ENCODE data around the gene RNF215. TPM values are rescaled to one million over a fixed set of nuclear protein-coding genes. Genes with fewer than 3 reads are reported as not detected.

Gene RNF215
- total RNA-seq (1 to 10 TPM; 4.6 to 4.9 TPM), total RNA-seq (0.12 to 12.1 (median 6.0) reads per million in 172 experiments)
- 3.2 TPM for polyA plus RNA-seq (2013, experiment 1 of 2)
- polyA plus RNA-seq (2013, experiment 2 of 2): 3.7 TPM

DNA sequence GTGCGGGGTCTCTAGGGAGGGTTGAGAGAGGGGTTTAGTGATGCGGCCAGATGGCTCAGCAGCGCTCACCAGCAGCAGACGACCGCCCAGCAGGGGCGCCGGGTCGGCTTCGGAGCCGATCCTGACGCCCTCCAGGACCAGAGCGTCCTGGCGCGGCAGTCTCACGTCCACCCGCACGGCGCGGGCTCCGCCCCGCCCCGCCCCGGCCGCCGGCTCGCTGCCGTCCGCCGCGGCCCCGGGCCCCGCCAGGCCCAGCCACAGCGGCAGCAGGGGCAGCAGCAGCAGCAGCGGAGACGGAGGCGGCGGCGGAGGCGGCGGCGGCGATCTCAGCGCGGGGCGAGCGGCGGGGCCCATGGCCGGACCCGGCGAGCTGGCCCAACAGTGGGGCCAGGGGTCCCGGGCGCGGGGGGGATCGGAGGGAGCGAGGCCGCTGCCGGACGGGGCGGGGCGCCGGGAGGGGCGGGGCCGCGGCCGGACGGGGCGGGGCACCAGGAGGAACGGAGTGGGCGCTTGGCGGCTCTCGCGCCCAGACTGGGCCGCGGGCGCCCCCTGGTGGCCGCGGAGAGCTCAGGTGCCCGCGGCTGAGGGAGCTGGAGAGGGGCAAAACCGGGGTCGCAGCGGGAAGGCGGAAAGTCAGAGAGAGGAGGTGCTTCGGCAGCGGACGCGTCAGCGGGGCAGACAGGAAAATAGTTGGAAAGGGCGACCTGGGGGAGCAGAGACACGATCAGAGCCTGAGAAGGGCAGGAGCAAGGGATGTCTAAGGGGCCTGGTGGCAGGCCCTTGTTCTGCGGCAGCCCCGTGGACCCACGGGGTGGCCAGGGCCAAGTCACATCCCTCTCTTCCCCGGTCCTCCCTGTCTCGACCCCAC lies at the start of gene RNF215:
RNF215 (minus strand) TSS at position 452 of the 868 bp plus-strand sequence; CDS start at position 354, 98 bp downstream.
- Mint-ChIP-seq H3K9me3 (no peaks in the 10 kb centered on the region), H3K4me1 (ENCODE audit: low read depth) (peaks cover 26% of the 10 kb centered on the region), H3K27me3 (no peaks in the 10 kb centered on the region), H3K36me3 (ENCODE audit: low read depth) (no peaks in the 10 kb centered on the region), H3K4me3 (peak within 1 kb of the TSS; percentile 87), H3K27ac (no peak within 1 kb of the TSS)
- no peaks in the 10 kb centered on the region for H3K36me3 ChIP-seq (ENCODE audit: insufficient read depth, low read length)
- CTCF ChIA-PET: interaction anchor here (0.5 to 4.1 kb wide), 23 partner anchors 9 to 280 kb away, joined by 3 to 99 read pairs (median 5); partner anchors contain the start of genes CASTOR1, MTFP1, SEC14L2 and TBC1D10A
- TF ChIP-seq, protein P1, sequence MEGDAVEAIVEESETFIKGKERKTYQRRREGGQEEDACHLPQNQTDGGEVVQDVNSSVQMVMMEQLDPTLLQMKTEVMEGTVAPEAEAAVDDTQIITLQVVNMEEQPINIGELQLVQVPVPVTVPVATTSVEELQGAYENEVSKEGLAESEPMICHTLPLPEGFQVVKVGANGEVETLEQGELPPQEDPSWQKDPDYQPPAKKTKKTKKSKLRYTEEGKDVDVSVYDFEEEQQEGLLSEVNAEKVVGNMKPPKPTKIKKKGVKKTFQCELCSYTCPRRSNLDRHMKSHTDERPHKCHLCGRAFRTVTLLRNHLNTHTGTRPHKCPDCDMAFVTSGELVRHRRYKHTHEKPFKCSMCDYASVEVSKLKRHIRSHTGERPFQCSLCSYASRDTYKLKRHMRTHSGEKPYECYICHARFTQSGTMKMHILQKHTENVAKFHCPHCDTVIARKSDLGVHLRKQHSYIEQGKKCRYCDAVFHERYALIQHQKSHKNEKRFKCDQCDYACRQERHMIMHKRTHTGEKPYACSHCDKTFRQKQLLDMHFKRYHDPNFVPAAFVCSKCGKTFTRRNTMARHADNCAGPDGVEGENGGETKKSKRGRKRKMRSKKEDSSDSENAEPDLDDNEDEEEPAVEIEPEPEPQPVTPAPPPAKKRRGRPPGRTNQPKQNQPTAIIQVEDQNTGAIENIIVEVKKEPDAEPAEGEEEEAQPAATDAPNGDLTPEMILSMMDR (IDR thresholded peaks at IDR 0.05): peak; percentile 69
- H3K4me1 ChIP-seq (ENCODE audit: insufficient read depth, low read length): peaks cover 19% of the 10 kb centered on the region
- ATAC-seq (ENCODE audit: poor library complexity) (peak; percentile 82), DNase-seq (peak; percentile 44 to 91 (median 74))
- H3K27me3 ChIP-seq (ENCODE audit: control insufficient read depth in 1 of 2, insufficient read depth in 2 of 2, low read length in 2 of 2): no peaks in the 10 kb centered on the region
- H3K4me3 ChIP-seq (ENCODE audit: low read length): peak within 1 kb of the TSS; percentile 45
- no peak within 1 kb of the TSS for H3K27ac ChIP-seq (ENCODE audit: low read depth in 1 of 2, low read length in 2 of 2)
- intact Hi-C loops (cut with DNase I, micrococcal nuclease): loop anchor here (1.0 to 2.0 kb wide), 6 partner anchors 30 to 279 kb away; partner anchors contain the start of genes CCDC157 (in 2 of the 2) and SF3A1 (in 1 of the 2)
- POLR2A ChIA-PET: interaction anchor here (0.6 to 3.0 kb wide), 9 partner anchors 30 to 549 kb away, joined by 3 to 83 read pairs (median 3); partner anchors contain the start of genes ASCC2, CASTOR1, CCDC157 and SF3A1
- H3K9me3 ChIP-seq (ENCODE audit: control insufficient read depth in 1 of 2, insufficient read depth in 1 of 2, low read length in 2 of 2): no peaks in the 10 kb centered on the region

DNA sequence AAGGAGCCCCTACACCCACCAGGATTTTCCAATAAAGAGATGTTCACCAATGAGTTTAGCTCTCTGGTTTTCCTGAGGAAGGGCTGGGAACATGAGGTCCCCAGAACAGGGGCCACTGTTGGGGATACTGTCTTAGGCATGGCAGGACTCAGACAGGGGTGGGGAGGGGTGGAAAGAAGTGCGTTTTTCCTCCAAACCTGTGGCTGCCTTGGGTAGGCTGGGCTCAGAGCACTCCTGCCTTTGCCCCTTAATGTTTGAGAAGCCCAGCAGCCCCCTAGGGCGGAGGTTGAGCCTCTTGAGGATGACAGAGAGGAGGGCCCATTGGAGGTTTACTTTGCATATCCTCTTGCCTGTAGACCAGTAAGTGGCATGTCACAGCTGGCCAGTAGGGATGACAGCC lies 49.0 kb upstream of the RNF215 start:
- H3K27me3 Mint-ChIP-seq: peaks cover 27% of the 10 kb centered on the region
- no peaks in the 10 kb centered on the region for H3K36me3 ChIP-seq (ENCODE audit: insufficient read depth, low read length)
- H3K4me1 Mint-ChIP-seq (ENCODE audit: low read depth): peaks cover 25% of the 10 kb centered on the region
- DNase-seq: peak in 1 of 14 experiments; percentile 48
- peak overlapping the region; percentile 89 for H3K27ac Mint-ChIP-seq
- intact Hi-C loops (cut with DNase I, micrococcal nuclease): loop anchor here in 1 of 2 experiments (5.0 kb wide), 1 partner anchor 129 kb away; no protein-coding TSS in a partner anchor
- peaks cover 6% of the 10 kb centered on the region for H3K9me3 Mint-ChIP-seq
- peaks cover 11 to 27% of the 10 kb centered on the region in 2 experiments for H3K27me3 ChIP-seq (ENCODE audit: control insufficient read depth in 1 of 2, insufficient read depth in 2 of 2, low read length in 2 of 2)
- H3K27ac ChIP-seq (ENCODE audit: low read depth in 1 of 2, low read length in 2 of 2): peak overlapping the region; percentile 69 to 94
- peaks cover 5 to 28% of the 10 kb centered on the region in 2 experiments for H3K9me3 ChIP-seq (ENCODE audit: control insufficient read depth in 1 of 2, insufficient read depth in 1 of 2, low read length in 2 of 2)
- ChIA-PET POLR2A (interaction anchor here (0.9 to 7.3 kb wide), 4 partner anchors 12 to 79 kb away, joined by 3 to 76 read pairs (median 4); partner anchors contain the start of genes CCDC157, MTFP1, SEC14L2 and SF3A1), CTCF (interaction anchor here (1.1 to 2.8 kb wide), 5 partner anchors 9 to 49 kb away, joined by 3 to 12 read pairs (median 5); partner anchors contain the start of genes MTFP1 and RNF215)
- H3K4me3 Mint-ChIP-seq: peak overlapping the region; percentile 9
- no peaks in the 10 kb centered on the region for H3K36me3 Mint-ChIP-seq (ENCODE audit: low read depth)
- TF ChIP-seq, protein P1 (IDR thresholded peaks at IDR 0.05): no peak
- H3K4me1 ChIP-seq (ENCODE audit: insufficient read depth, low read length): peaks cover 24% of the 10 kb centered on the region
- ATAC-seq (ENCODE audit: poor library complexity): peak; percentile 2
- H3K4me3 ChIP-seq (ENCODE audit: low read length): peak overlapping the region; percentile 44

DNA sequence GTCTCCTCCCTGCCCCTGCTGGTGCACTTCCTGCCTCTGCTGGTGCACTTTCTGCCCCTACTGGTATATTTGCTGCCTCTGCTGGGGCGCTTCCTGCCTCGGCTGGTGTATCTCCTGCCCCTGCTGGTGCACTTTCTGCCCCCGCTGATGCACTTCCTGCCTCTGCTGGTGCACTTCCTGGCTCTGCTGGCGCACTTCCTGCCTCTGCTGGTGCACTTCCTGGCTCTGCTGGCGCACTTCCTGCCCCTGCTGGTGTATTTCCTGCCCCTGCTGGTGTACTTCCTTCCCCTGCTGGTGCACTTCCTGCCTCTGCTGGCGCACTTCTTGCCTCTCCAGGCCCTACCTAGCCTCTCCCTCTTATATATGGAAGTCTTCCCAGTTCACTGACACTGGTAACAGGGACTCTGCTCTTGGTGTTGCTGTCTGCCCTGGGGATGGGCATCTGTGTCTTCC lies 48.5 kb upstream of the RNF215 start:
- Histone ChIP-seq H3K4me3 (ENCODE audit: low read length) (peak overlapping the region; percentile 44), H3K27ac (ENCODE audit: low read depth in 1 of 2, low read length in 2 of 2) (peak overlapping the region; percentile 69 to 94), H3K36me3 (ENCODE audit: insufficient read depth, low read length) (no peaks in the 10 kb centered on the region), H3K4me1 (ENCODE audit: insufficient read depth, low read length) (peaks cover 24% of the 10 kb centered on the region), H3K9me3 (ENCODE audit: control insufficient read depth in 1 of 2, insufficient read depth in 1 of 2, low read length in 2 of 2) (peaks cover 5 to 28% of the 10 kb centered on the region in 2 experiments), H3K27me3 (ENCODE audit: control insufficient read depth in 1 of 2, insufficient read depth in 2 of 2, low read length in 2 of 2) (peaks cover 7 to 22% of the 10 kb centered on the region in 2 experiments)
- ATAC-seq (ENCODE audit: poor library complexity) (peak; percentile 93), DNase-seq (peak; percentile 68 to 97 (median 80))
- TF ChIP-seq, protein P1 (IDR thresholded peaks at IDR 0.05): peak; percentile 52
- Mint-ChIP-seq H3K4me1 (ENCODE audit: low read depth) (peaks cover 25% of the 10 kb centered on the region), H3K27me3 (peaks cover 23% of the 10 kb centered on the region), H3K9me3 (peaks cover 6% of the 10 kb centered on the region), H3K36me3 (ENCODE audit: low read depth) (no peaks in the 10 kb centered on the region), H3K4me3 (peak overlapping the region; percentile 9), H3K27ac (peak overlapping the region; percentile 89)
- intact Hi-C loops (cut with DNase I, micrococcal nuclease): loop anchor here in 1 of 2 experiments (1.0 to 5.0 kb wide), 2 partner anchors 9 to 128 kb away; no protein-coding TSS in a partner anchor
- CTCF ChIA-PET: interaction anchor here (1.1 to 2.8 kb wide), 5 partner anchors 9 to 48 kb away, joined by 3 to 12 read pairs (median 5); partner anchors contain the start of genes MTFP1 and RNF215
- POLR2A ChIA-PET: interaction anchor here (0.9 to 7.3 kb wide), 4 partner anchors 11 to 79 kb away, joined by 3 to 76 read pairs (median 4); partner anchors contain the start of genes CCDC157, MTFP1, SEC14L2 and SF3A1

All from CD4-positive, alpha-beta T cell (primary cell).